CD4-positive, alpha-beta T cell treated with Interleukin-17A for 1 hour (primary cell): ENCODE data around the gene DCK.

Experiments
- DNase-seq: peaks from one replicate; pipeline ENCODE4 v3.0.0-alpha.2; 2020

Gene DCK

DNA sequence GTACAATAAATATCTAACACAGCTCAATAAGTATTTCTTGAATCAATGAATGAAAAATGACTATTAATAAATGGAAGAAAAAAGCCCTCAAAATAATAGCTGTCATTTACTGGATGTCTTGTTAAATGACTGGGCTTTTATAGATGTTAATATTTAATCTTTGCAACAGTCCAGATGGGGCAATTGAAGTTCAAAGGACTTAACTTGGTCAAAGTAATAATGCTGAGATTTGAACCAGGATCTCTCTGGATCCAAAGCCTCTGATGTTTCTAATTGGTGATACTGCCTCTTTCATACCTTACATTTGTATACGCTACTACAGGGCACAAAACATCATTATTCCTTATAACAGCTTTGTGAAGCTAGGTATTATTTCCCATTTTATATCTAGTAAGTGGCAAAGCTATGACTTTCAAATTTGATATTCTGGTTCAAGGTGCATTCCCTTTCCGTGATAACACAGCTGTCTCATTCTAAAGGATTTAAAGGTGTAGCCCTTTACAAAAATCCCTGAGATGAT, 72.6 kb downstream of the DCK start:
- no peak for DNase-seq

DNA sequence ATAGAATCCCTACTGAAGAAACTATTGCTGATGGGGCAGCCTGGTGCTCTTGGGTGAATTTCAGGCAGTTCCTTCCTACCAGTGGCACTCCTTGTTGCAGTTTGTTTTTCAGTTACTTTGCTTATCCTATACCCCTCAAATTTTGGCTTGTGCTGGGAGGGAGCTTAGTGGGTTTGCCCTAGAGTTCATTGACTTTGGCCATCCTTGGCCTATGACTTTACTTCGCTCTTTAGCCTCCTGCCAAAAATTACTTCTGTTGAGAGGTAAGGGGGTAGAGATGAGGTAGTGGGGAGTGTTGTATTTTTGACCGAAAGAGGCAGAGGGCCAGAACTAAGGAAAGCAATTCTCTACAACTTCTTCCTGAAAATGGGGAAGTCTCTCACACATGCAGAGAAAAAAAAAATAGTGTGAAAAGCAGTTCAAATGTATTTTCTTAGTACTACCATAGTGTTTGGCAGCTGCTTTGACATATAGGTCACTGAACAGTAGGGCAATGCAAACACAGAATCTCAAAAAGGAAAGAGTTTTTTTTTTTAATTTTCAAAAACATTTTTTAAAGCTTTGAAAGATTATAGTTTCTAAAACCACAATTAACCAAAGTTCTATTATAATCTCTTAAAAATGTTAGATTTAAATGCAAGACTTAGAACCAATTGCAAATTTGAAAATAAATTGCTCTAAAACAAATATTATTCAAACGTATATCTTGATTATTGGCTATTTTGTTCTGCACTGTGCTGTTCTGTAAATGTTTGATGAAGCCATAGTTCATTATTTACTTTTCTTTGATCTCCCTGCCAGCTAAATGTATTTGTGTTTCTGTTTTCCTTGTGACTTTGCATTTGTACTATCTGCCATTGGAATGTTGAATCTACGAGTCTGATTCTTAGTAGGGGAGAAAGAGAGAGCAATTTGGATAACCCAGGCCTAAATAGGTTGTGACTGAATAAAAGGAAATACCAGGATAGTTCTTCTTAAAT, 73.6 kb downstream of the DCK start:
- no peak for DNase-seq

DNA sequence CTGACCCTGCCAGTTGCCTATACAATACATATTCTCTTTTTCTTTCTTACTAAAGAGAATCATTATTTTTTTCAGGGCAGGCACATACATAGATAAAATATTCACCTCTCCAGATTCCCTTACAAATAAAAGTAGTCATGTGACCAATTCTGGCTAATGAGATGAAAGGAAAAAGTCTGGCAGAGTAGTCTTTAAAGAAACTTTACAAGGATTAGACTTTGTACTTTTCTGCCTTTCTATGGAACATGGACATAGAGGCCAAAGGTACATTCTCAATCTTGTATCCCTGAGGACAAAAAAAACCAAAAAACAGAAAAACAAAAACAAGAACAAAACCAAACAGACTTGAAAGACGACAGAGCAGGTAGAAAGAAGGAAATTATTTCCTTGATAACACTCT, 75.6 kb downstream of the DCK start:
- DNase-seq = no peak

DNA sequence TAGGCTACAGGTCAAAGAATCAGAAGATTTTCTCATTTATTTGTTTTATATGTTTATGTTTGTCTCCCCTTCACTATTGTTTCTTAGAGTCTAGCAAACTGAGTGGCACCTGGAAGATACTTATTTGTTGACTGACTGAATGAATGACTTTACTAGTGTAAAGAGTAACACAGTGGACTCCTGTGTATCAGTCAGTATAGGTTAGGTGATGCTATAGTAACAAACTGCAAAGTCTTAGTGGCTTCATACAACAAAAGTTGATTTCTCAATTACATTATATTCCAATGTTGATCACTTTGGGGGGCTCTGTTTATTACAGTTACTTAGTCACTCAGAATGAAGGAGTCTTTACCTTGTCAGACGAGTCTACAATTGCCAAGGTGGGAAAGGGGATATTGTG, 76.6 kb downstream of the DCK start:
- no peak for DNase-seq

DNA sequence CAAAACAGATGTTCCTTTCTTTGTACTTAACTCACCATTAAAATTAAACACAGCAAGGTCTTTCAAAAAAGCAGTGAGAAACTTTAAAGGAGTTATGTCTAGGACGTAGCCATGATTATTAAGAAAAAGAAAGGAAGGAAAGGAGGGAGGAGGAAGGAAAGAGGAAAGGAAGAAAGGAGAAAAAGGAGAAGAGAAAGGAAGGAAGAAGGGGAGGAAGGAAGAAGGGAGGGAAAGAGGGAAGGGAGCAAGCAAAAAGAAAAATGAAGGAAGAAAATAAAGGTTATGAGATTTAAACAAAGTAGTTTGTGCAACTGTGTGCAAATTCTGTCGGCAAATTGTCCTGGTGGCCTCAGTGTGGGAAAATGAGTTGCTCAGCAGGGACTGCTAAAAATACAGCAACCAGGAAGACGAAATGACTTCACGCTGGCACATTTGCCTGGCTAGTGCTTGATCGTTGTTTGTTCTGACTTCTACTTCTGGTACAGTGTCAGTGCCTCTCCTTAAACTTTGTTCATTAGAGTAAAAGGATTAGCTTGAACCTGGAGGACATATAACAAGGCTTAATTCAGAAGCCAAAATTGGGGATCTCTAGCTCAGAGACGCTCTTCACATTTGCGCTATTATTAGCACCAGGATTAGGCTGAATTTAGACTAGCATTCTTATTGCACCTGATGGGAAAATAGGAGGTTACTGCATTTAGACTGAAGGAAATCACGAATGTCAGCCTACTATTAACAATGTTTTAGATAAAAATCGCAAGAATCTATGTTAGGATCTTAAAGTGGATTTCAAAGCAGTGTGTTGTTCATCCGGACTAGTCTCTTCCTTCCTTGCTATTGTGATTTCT, 81.2 kb downstream of the DCK start:
- DNase-seq = no peak
